Astrocyte (in vitro differentiated cells and primary cell): Measurements from ENCODE around the gene TRDN.

Experiments
- CTCF ChIP-seq: IDR thresholded peaks from 2 replicates; pipeline ENCODE4 v1.5.1; 2011; ENCODE audit warnings: low read depth, mild to moderate bottlenecking, inconsistent platforms, low read length, moderate library complexity; ENCODE audit not compliant: insufficient read depth
- EZH2 ChIP-seq: IDR thresholded peaks from 2 replicates; pipeline ENCODE4 v1.6.1; 2012; ENCODE audit warnings: mild to moderate bottlenecking, low read length, inconsistent platforms; ENCODE audit not compliant: insufficient read depth

GRCh38 chr6:123309130-123309529 is 327.6 kb downstream of the TRDN start:
- TF ChIP-seq CTCF (no peak), EZH2 (no peak)
